ENCODE data around the gene ANK3. TPM values are rescaled to one million over a fixed set of nuclear protein-coding genes. Genes with fewer than 3 reads are reported as not detected.

ANK3 gene
- total RNA-seq, 1 experiment from 2014 or later: 6.7 TPM

- Mint-ChIP-seq H3K4me1 (ENCODE audit: insufficient read depth, unreplicated experiment) (no peaks in the 10 kb centered on the region), H3K36me3 (ENCODE audit: insufficient read depth, unreplicated experiment) (no peaks in the 10 kb centered on the region), H3K4me3 (ENCODE audit: unreplicated experiment) (no peak overlapping the region), H3K9me3 (ENCODE audit: unreplicated experiment) (no peaks in the 10 kb centered on the region), H3K27me3 (ENCODE audit: insufficient read depth, unreplicated experiment) (no peaks in the 10 kb centered on the region), H3K27ac (ENCODE audit: low read depth, unreplicated experiment) (no peak overlapping the region)
- no peak for DNase-seq (ENCODE audit: unreplicated experiment)
- intact Hi-C loops (cut with micrococcal nuclease): no loop called here
- BruUV-seq (replicated peaks): no TSS peak
- CTCF ChIA-PET: no interaction called here
- POLR2A ChIA-PET: interaction anchor here (0.7 kb wide), 1 partner anchor 105 kb away, joined by 4 read pairs; no protein-coding TSS in a partner anchor
- TF ChIP-seq CTCF (IDR thresholded peaks at IDR 0.05; ENCODE audit: unreplicated experiment): no peak
These were observed 84.8 kb downstream of the ANK3 start for GRCh38 chr10:60304829-60305379.

GRCh38 chr10:60303778-60304177 lies 85.9 kb downstream of the ANK3 start:
- no peaks in the 10 kb centered on the region for H3K4me1 Mint-ChIP-seq (ENCODE audit: insufficient read depth, unreplicated experiment)

GRCh38 chr10:60299961-60300883 lies 89.5 kb downstream of the ANK3 start:
- Mint-ChIP-seq H3K4me3 (ENCODE audit: unreplicated experiment) (no peak overlapping the region), H3K36me3 (ENCODE audit: insufficient read depth, unreplicated experiment) (no peaks in the 10 kb centered on the region), H3K27ac (ENCODE audit: low read depth, unreplicated experiment) (no peak overlapping the region), H3K27me3 (ENCODE audit: insufficient read depth, unreplicated experiment) (no peaks in the 10 kb centered on the region), H3K9me3 (ENCODE audit: unreplicated experiment) (no peaks in the 10 kb centered on the region), H3K4me1 (ENCODE audit: insufficient read depth, unreplicated experiment) (no peaks in the 10 kb centered on the region)
- intact Hi-C loops (cut with micrococcal nuclease): no loop called here
- no peak for TF ChIP-seq CTCF (IDR thresholded peaks at IDR 0.05; ENCODE audit: unreplicated experiment)
- BruUV-seq (replicated peaks): no TSS peak
- ChIA-PET CTCF (interaction anchor here (0.7 kb wide), 1 partner anchor 30 kb away, joined by 5 read pairs; no protein-coding TSS in a partner anchor), POLR2A (interaction anchor here (1.0 kb wide), 1 partner anchor 83 kb away, joined by 4 read pairs; no protein-coding TSS in a partner anchor)
- DNase-seq (ENCODE audit: unreplicated experiment): no peak

More at GRCh38 chr10:60303778-60304177, 85.9 kb downstream of the ANK3 start:
- no peaks in the 10 kb centered on the region for H3K9me3 Mint-ChIP-seq (ENCODE audit: unreplicated experiment)
- no peak overlapping the region for H3K27ac Mint-ChIP-seq (ENCODE audit: low read depth, unreplicated experiment)
- CTCF ChIA-PET: interaction anchor here (0.6 kb wide), 1 partner anchor 319 kb away, joined by 3 read pairs; no protein-coding TSS in a partner anchor
- no peaks in the 10 kb centered on the region for H3K36me3 Mint-ChIP-seq (ENCODE audit: insufficient read depth, unreplicated experiment)
- POLR2A ChIA-PET: no interaction called here
- no TSS peak for BruUV-seq (replicated peaks)
- intact Hi-C loops (cut with micrococcal nuclease): no loop called here
- H3K27me3 Mint-ChIP-seq (ENCODE audit: insufficient read depth, unreplicated experiment): no peaks in the 10 kb centered on the region
- no peak for DNase-seq (ENCODE audit: unreplicated experiment)
- H3K4me3 Mint-ChIP-seq (ENCODE audit: unreplicated experiment): no peak overlapping the region
- no peak for TF ChIP-seq CTCF (IDR thresholded peaks at IDR 0.05; ENCODE audit: unreplicated experiment)

GRCh38 chr10:60299390-60299778 lies 90.3 kb downstream of the ANK3 start:
- no peak overlapping the region for H3K4me3 Mint-ChIP-seq (ENCODE audit: unreplicated experiment)
- no peaks in the 10 kb centered on the region for H3K27me3 Mint-ChIP-seq (ENCODE audit: insufficient read depth, unreplicated experiment)
- no peaks in the 10 kb centered on the region for H3K4me1 Mint-ChIP-seq (ENCODE audit: insufficient read depth, unreplicated experiment)
- H3K27ac Mint-ChIP-seq (ENCODE audit: low read depth, unreplicated experiment): no peak overlapping the region
- TF ChIP-seq CTCF (IDR thresholded peaks at IDR 0.05; ENCODE audit: unreplicated experiment): no peak
- no peaks in the 10 kb centered on the region for H3K9me3 Mint-ChIP-seq (ENCODE audit: unreplicated experiment)
- ChIA-PET POLR2A (interaction anchor here (0.7 kb wide), 1 partner anchor 219 kb away, joined by 3 read pairs; no protein-coding TSS in a partner anchor), CTCF (no interaction called here)
- BruUV-seq (replicated peaks): no TSS peak
- intact Hi-C loops (cut with micrococcal nuclease): no loop called here
- H3K36me3 Mint-ChIP-seq (ENCODE audit: insufficient read depth, unreplicated experiment): no peaks in the 10 kb centered on the region
- DNase-seq (ENCODE audit: unreplicated experiment): no peak

All from MCF 10A (cell line).